Epithelial cell of proximal tubule (primary cell): Measurements from ENCODE around the gene RHD. TPM values are rescaled to one million over a fixed set of nuclear protein-coding genes. Genes with fewer than 3 reads are reported as not detected.
A peak's percentile ranks its signal among the peaks of the same experiment; 100 is the strongest.

Source experiments
- DNase-seq: peaks from one replicate; pipeline ENCODE4 v3.0.0-alpha.2; 2011; ENCODE audit warnings: low read depth
- H3K4me3 ChIP-seq: 2 replicates; pipeline ENCODE4 v1.5.1; 2011; ENCODE audit warnings: low read depth, mild to moderate bottlenecking, low read length
- CTCF ChIP-seq: conservative IDR thresholded peaks from 2 replicates; pipeline ENCODE4 v1.5.1; 2012; ENCODE audit warnings: low read depth, mild to moderate bottlenecking, low read length
- total RNA-seq: library from RNA; depleted of rRNA; stranded (reverse); fragments of >200 nt; gene quantifications from 2 replicates; pipeline ENCODE4 v1.2.3, GENCODE V29; 2015

Gene RHD
- total RNA-seq, 1 donor from 2014 or later: not detected

GRCh38 chr1:25239681-25240541 lies 32.4 kb upstream of the RHD start:
- no peak for DNase-seq
- H3K4me3 ChIP-seq: peak overlapping the region; percentile 55
- TF ChIP-seq CTCF: peak; percentile 63

GRCh38 chr1:25243907-25244306 lies 28.4 kb upstream of the RHD start:
- TF ChIP-seq CTCF: no peak
- no peak for DNase-seq

DNA sequence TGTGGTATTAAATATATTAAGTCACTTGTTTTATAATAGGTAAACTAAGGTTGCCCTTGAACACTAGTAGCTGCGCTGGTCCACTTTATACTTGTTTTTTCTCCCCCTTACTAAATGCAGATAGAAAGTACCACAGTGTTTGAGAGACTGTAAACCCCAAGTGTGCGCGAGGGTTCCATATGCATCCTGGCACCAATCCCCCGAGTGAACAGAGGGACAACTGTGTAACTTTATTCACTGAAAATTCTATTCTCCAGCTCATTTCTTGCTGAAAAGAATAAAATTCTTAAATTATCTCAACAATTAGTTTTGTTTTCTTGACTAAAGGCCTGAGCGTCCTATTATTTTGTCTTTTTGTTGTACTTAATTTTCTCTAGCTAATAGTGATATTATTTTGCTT lies 26.9 kb upstream of the RHD start:
- no peak for TF ChIP-seq CTCF
- peak overlapping the region; percentile 71 for H3K4me3 ChIP-seq
- DNase-seq: no peak

More at GRCh38 chr1:25243907-25244306, 28.4 kb upstream of the RHD start:
- no peak overlapping the region for H3K4me3 ChIP-seq

GRCh38 chr1:25245809-25246599 lies 26.3 kb upstream of the RHD start:
- H3K4me3 ChIP-seq: peak overlapping the region; percentile 71
- DNase-seq: no peak
- no peak for TF ChIP-seq CTCF

DNA sequence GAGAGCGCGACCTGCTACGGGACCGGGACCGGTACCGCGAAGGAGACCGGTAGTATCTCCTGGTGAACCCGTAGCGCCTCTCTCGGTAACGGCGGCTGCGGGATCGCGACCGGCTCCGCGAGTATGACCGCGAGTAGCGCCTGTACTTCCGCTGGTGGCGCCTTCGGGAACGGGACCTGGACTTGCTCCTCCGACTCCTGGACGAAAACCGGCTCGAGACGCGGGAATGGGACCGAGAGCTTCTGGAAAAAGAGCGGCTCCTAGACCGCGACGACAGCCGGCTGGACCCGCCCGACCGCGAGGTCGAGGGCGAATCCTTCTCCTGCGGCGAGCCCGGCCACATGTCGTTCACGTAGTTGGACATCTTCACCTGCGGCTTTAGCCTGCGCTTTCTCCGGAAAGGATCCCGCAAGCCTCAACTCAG lies 25.7 kb upstream of the RHD start:
- TF ChIP-seq CTCF: peak; percentile 2
- DNase-seq: no peak
- peak overlapping the region; percentile 71 for H3K4me3 ChIP-seq

DNA sequence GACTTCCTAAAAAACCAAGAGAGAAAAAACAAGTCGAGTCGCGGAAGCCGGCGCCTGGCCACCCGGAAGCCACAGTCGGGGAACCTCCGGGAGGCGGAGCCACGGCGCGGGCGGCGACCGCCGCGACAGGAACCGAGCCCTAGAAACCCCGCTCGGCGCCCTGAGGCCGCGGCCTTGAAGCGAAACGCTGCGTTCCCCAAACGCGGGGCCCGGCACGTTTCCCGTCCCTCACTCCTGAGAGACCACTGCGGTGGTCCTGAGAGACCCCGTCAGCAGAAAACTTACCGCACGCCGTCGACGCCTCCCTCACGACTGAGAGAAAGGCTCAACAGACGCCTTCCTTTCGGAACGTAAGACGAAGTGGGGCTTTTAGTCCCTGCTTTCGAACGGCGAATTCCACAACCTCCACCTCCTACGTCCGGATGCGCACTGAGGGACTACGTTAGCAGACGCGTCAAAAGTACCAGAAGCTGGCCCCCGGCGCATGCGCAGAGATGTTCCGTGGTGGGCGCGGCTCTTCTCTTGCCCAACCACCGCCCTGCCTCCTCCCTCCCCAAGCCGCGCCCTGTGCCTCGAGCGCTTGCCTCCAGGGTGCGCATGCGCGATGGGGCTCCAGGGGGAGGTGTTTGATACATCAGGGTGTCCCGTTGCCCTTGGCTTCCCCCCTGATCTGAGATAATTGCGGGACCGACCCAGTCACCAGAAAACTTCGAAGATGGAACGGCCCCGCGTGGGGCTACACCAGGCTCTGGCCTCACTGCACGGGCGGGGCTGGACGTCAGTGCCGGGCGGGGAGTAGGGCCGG lies 25.1 kb upstream of the RHD start, which contains the start of gene RSRP1:
Gene RSRP1, minus strand, starts transcription at position 431 of the 805 bp plus-strand sequence. CDS start 491 bp downstream, outside the sequence.
- peak within 1 kb of the TSS; percentile 71 for H3K4me3 ChIP-seq
- TF ChIP-seq CTCF: no peak
- DNase-seq: no peak
